DND-41 (cell line): ENCODE measurements around the gene NSD1.
"Not testable (repeated sequence)": the region's sequence is repeated elsewhere in the genome, so short reads cannot be mapped to it uniquely, and the experiment has no call there.

ENCODE experiments used
- ATAC-seq: fragments of 200-7000 bp; cut with Tn5 transposase; 3 replicates; pipeline ENCODE4 v1.9.1; 2021; ENCODE audit warnings: low read depth; ENCODE audit not compliant: insufficient read depth
- DNase-seq: peaks from one replicate; pipeline ENCODE4 v3.0.0-alpha.2; 2020
- H2AFZ ChIP-seq: 2 replicates; pipeline ENCODE4 v1.6.0; 2012; ENCODE audit warnings: low read depth, low read length
- H3K27ac ChIP-seq: 2 replicates; pipeline ENCODE4 v1.5.1; 2012; ENCODE audit warnings: low read length, inconsistent platforms
- H3K27me3 ChIP-seq: fragments of 200-600 bp; sonication (generic); 2 replicates; pipeline ENCODE4 v1.6.0; 2012; ENCODE audit warnings: low read length, mild to moderate bottlenecking, inconsistent platforms; ENCODE audit not compliant: insufficient read depth, poor library complexity
- H3K36me3 ChIP-seq: 2 replicates; pipeline ENCODE4 v1.5.1; 2012; ENCODE audit warnings: low read length, inconsistent platforms; ENCODE audit not compliant: insufficient read depth
- H3K4me1 ChIP-seq: 2 replicates; pipeline ENCODE4 v1.5.1; 2012; ENCODE audit warnings: mild to moderate bottlenecking, low read length; ENCODE audit not compliant: insufficient read depth
- H3K4me2 ChIP-seq: 2 replicates; pipeline ENCODE4 v1.6.0; 2012; ENCODE audit warnings: mild to moderate bottlenecking, moderate library complexity, low read length, inconsistent platforms; ENCODE audit not compliant: insufficient read depth
- H3K4me3 ChIP-seq, 2 experiments: fragments of 200-600 bp in 1 of 2; shearing (Covaris generic) in 1 of 2; 2 replicates each; pipeline ENCODE4 v1.5.1; 2012 to 2016; ENCODE audit warnings: inconsistent platforms in 2 of 2, low read length in 2 of 2, mild to moderate bottlenecking in 2 of 2, low read depth in 1 of 2, moderate library complexity in 1 of 2
- H3K79me2 ChIP-seq: 2 replicates; pipeline ENCODE4 v1.6.0; 2012; ENCODE audit warnings: low read length, inconsistent platforms; ENCODE audit not compliant: insufficient read depth
- H3K9ac ChIP-seq: 2 replicates; pipeline ENCODE4 v1.6.0; 2012; ENCODE audit warnings: low read depth, mild to moderate bottlenecking, inconsistent platforms, low read length, moderate library complexity
- H3K9me3 ChIP-seq: 2 replicates; pipeline ENCODE4 v1.5.1; 2012; ENCODE audit warnings: low read length, moderate library complexity, mild to moderate bottlenecking, inconsistent platforms; ENCODE audit not compliant: insufficient read depth, severe bottlenecking
- H4K20me1 ChIP-seq: 2 replicates; pipeline ENCODE4 v1.6.0; 2012; ENCODE audit warnings: low read length; ENCODE audit not compliant: insufficient read depth
- EZH2 ChIP-seq: IDR thresholded peaks from 3 replicates; pipeline ENCODE4 v1.6.1; 2012; ENCODE audit warnings: borderline replicate concordance, low read depth, mild to moderate bottlenecking, moderate library complexity, low read length, inconsistent platforms; ENCODE audit not compliant: severe bottlenecking
- TF ChIP-seq, protein P1 (sequence below): IDR thresholded peaks from 2 replicates; pipeline ENCODE4 v1.5.1; 2012; ENCODE audit warnings: borderline replicate concordance, low read length, moderate library complexity, mild to moderate bottlenecking; ENCODE audit not compliant: poor library complexity, severe bottlenecking; ENCODE audit errors: extremely low read depth

NSD1 gene

GRCh38 chr5:177336603-177337494 lies 203.3 kb downstream of the NSD1 start:
- DNase-seq (no peak), ATAC-seq (no peak)
- Histone ChIP-seq H3K79me2 (peaks cover 25% of the 10 kb centered on the region), H4K20me1 (peaks cover 34% of the 10 kb centered on the region; the same call in 1 of the 2 replicates), H3K27ac (no peak overlapping the region), H3K27me3 (no peaks in the 10 kb centered on the region), H3K9me3 (no peaks in the 10 kb centered on the region), H2AFZ (no peak overlapping the region), H3K9ac (no peak overlapping the region), H3K4me1 (no peaks in the 10 kb centered on the region), H3K4me3 (no peak overlapping the region), H3K4me2 (no peak overlapping the region), H3K36me3 (peaks cover 94% of the 10 kb centered on the region)
- TF ChIP-seq EZH2, result no peak
- TF ChIP-seq, protein P1, sequence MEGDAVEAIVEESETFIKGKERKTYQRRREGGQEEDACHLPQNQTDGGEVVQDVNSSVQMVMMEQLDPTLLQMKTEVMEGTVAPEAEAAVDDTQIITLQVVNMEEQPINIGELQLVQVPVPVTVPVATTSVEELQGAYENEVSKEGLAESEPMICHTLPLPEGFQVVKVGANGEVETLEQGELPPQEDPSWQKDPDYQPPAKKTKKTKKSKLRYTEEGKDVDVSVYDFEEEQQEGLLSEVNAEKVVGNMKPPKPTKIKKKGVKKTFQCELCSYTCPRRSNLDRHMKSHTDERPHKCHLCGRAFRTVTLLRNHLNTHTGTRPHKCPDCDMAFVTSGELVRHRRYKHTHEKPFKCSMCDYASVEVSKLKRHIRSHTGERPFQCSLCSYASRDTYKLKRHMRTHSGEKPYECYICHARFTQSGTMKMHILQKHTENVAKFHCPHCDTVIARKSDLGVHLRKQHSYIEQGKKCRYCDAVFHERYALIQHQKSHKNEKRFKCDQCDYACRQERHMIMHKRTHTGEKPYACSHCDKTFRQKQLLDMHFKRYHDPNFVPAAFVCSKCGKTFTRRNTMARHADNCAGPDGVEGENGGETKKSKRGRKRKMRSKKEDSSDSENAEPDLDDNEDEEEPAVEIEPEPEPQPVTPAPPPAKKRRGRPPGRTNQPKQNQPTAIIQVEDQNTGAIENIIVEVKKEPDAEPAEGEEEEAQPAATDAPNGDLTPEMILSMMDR, result no peak

DNA sequence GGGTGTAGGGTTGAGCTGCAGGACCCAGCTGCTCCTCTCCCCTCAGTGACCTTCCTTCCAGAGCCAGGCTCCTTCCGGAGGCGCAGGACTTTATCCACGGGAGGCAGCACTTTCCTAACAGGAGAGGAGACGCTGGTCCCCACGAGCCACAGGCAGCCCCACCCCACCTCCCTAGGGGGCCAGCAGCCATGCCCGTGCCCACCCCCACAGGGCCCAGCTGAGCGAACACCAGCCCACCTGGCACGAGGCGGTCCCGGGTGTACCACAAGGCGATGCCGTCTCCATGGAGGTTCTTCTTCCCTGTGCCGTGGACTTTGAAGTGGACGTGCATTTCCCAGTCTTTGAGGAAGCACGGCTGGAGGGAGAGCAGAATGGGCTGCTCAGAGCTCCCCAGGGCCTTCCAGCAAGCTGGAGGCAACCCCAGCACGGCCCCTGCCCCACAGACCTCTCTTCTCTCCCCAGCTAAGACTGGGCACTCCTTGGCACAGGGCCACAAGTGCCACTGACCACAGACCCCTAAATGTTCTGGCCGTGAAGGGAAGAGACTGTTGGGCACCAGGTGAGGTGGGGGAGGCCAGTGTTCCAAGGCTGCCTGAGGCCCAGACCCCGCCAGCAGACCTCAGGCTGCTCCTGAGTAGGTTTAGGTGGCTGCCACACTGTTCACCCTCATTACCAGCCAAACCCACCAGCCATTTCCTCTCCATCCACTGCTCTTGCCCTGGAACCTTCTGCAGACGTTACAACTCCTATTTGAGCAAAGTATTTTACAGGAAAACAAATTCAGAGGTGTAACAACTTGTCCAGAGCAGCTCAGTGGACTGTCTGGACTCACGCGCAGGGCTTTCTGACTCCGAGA lies 204.9 kb downstream of the NSD1 start:
- TF ChIP-seq EZH2, result no peak
- TF ChIP-seq, protein P1, result no peak
- Histone ChIP-seq H3K4me2 (no peak overlapping the region), H3K9ac (no peak overlapping the region), H4K20me1 (peaks cover 29% of the 10 kb centered on the region; the same call in 1 of the 2 replicates), H3K79me2 (peaks cover 37% of the 10 kb centered on the region), H2AFZ (no peak overlapping the region), H3K27ac (no peak overlapping the region), H3K4me1 (no peaks in the 10 kb centered on the region), H3K36me3 (peaks cover 86% of the 10 kb centered on the region), H3K9me3 (no peaks in the 10 kb centered on the region), H3K27me3 (no peaks in the 10 kb centered on the region), H3K4me3 (no peak overlapping the region)
- no peak for DNase-seq
- no peak for ATAC-seq

DNA sequence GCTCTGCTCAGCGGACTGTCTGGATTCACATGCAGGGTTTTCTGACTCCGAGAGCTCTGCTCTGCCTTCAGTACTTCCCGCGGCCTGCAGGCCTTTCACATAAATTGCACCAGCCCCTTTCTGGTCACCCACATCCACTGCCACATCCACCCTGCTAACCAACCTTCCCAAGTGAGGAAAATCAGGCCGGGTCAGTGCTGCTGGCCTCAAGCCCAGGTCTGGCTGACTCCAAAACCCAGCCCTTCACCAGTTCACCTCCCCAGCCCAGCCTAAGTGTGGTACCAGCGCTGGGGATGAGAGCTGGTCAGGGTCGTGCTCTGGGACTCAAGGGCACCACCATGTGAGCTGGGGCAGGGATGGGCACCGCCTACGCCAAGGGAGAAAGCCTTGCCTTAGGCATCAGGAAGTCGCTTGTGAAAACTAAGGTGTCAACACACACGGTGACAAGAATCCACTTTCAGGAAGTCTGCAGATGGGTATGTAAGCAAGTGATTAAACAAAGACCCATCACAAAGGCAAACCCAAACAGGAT lies 205.6 kb downstream of the NSD1 start:
- Histone ChIP-seq H3K27ac (no peak overlapping the region; the same call in 1 of the 2 replicates), H4K20me1 (peaks cover 26% of the 10 kb centered on the region; the same call in 1 of the 2 replicates)
- DNase-seq, result no peak

DNA sequence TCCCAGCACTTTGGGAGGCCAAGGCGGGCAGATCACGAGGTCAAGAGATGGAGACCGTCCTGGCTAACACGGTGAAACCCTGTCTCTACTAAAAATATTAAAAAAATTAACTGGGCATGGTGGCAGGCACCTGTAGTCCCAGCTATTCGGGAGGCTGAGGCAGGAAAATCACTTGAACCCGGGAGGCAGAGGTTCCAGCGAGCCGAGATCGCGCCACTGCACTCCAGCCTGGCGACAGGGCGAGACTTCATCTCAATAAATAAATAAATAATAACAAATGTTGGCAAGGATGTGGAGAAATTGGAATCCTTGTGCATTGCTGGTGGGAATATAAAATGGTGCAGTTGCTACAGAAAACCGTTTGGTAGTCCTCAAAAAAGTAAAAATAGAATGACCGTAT lies 209.4 kb downstream of the NSD1 start:
- H2AFZ ChIP-seq, H3K27me3 ChIP-seq, H3K4me3 ChIP-seq, ATAC-seq, H3K27ac ChIP-seq, H3K9ac ChIP-seq, DNase-seq, H3K9me3 ChIP-seq, H3K4me2 ChIP-seq: not testable (repeated sequence)
- Histone ChIP-seq H4K20me1 (peaks cover 23% of the 10 kb centered on the region; the same call in 1 of the 2 replicates), H3K36me3 (peaks cover 66% of the 10 kb centered on the region), H3K79me2 (peaks cover 77% of the 10 kb centered on the region), H3K4me1 (peaks cover 10% of the 10 kb centered on the region; the same call in 1 of the 2 replicates)

More for the DNA sequence above, 205.6 kb downstream of the NSD1 start:
- Histone ChIP-seq H3K9me3 (no peaks in the 10 kb centered on the region), H3K27me3 (no peaks in the 10 kb centered on the region), H3K9ac (no peak overlapping the region), H3K4me1 (no peaks in the 10 kb centered on the region), H3K36me3 (peaks cover 83% of the 10 kb centered on the region), H3K4me2 (no peak overlapping the region), H2AFZ (no peak overlapping the region), H3K4me3 (no peak overlapping the region), H3K79me2 (peaks cover 43% of the 10 kb centered on the region)
- ATAC-seq, result no peak
- TF ChIP-seq EZH2, result no peak
- TF ChIP-seq, protein P1, result no peak
